NCI-H1105 treated with DMSO at 0.1 percent for 48 hours (cell line): ENCODE data around the gene HADHB.

Source experiments
- DNase-seq: peaks from one replicate; lab custom pipeline; 2025; lab: John Stamatoyannopoulos, UW

HADHB gene

DNA sequence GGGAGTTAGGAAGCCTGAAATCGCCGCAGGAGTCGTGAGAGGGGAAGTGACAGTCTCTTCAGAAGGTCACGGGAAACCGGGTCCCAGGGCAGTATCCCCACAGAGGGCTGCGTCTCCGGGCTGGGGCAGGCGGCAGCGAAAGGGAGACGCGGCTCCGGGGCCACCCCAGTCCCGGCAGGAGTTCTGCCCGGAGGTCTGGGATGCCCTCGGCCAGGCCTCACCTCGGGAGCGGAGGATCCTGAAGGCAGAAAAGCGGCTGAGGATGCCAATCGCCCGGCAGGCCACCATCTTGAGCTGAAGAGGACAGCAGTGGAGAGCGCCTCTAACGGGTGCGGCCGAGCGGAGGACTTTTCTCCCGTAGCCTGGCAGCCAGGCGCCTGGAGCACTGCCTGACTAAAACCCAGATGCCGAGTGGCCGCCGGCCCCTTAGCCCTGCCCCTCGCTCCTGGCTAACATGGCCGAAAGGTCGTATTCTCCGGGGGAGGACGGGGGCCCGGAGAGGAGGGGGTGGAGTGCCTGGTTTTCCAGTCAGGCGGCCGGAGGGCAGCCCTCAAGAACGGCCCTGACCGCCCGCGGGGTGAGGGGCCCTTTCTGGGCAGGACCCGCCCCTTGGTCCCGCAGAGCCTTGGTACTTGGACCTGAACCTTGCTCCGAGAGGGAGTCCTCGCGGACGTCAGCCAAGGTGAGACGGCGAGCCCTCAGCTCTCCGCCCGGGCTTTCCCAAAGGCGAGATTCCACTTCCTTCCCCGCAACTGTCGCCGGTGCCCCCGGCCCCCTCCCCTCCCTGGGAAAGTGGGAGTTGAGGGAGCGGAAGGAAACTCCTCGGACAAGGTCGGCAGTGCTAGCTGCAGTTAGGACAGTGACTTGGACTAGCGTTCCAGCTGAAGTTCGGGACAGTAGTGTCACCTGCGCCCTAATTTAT is at the start of gene HADHB, which contains the start of gene HADHA:
TSS of gene HADHB (plus strand) at position 631 of the 922 bp plus-strand sequence. CDS start 9,316 bp downstream, outside the sequence.
TSS of gene HADHA (minus strand) at position 324 of the 922 bp plus-strand sequence. CDS start at position 288, 36 bp downstream.
- DNase-seq: peak; percentile 89

- no peak for DNase-seq
Observed at GRCh38 chr2:26195040-26195984, 49.4 kb upstream of the HADHB start.

DNA sequence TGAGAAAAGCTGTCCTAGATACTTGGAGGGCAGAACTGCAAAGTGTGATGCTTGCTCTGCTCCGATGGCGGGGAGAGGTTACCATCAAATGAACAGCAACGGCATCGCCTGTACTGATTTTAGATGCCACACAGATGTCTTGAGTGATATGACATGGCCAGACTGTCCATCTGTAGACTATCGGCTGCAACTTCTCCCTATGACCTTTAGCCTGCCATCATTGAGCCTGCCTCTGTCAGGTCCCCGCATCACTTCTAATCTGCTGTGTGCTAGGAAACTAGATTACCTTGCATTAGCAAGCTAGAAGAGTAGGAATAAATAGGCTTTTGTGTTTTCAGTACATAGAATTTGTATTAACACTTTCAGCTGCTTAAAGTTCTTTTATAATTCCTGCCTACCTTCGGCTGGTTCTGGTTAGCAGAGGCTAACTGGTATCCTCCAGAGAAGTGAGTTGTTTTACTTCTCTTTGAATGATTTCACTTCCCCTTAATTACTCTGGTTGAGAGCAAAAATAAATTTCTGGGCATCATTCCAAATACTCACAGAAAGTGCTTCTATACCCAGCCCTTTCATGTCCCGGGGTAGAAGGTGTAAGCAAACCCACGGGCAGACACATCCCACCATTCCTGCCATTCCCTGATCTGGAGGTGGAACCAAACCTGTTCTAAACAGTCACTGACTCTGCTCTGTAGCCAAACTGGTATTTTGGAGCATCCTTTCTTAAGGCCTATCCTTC is 47.9 kb upstream of the HADHB start:
- peak; percentile 73 for DNase-seq

GRCh38 chr2:26197516-26197915 is 47.2 kb upstream of the HADHB start:
- no peak for DNase-seq

- no peak for DNase-seq
Observed at GRCh38 chr2:26202981-26203490, 41.7 kb upstream of the HADHB start.

DNA sequence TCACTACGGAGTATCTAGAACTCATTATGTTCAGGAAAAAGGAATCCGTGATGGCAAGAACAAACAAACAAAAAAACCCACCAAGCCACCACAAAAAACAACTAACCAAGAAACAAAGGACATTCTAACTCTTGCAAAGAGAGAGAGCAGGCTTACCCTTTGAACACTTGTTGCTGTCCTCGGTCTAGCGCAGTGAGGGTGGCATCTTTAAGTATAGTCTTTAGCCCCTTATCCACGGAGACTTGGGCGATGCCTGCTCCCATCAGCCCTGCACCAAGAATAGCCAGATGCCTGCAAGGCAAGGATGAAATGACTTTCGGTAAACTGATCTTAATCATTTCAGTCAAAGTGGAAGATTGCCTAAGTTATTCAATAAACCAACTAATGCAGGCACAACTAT is 40.8 kb upstream of the HADHB start:
- DNase-seq: no peak

DNA sequence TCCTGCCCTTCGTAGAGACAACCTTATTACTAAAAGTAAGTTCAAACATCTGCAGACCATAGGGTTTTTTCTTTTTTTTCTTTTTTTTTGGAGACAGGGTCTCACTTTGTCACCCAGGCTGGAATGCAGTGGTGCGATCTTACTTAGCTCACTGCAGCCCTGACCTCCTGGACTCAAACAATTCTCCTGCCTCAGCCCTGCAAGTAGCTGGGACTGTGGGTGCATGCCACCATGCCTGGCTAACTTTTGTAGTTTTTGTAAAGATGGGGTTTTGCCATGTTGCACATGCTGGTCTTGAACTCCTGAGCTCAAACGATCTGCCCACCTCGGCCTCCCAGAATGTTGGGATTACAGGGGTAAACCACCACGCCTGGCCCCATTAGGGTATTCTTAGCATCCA is 32.7 kb upstream of the HADHB start:
- DNase-seq: no peak

GRCh38 chr2:26214759-26215158 is 30.0 kb upstream of the HADHB start:
- no peak for DNase-seq

GRCh38 chr2:26215833-26216232 is 28.9 kb upstream of the HADHB start:
- no peak for DNase-seq

DNA sequence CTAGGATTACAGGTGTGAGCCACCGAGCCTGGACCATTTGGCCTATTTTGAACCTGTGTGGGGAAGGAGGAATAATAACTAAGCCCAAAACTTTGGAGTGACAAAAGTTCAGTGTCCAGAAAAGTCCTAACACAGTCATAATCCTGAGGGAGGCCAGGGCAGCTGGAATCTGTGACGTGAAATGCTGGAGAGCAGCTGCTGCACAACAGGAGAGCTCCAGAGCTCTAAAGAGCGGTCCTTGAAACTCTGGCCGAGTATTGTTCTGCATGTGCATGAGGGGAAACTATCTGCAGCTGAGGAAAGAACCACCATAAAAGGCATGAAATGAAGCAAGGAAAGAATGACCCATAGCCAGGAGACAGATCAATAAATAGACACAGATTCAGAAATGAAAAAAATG is 28.2 kb upstream of the HADHB start:
- DNase-seq: no peak

- DNase-seq: no peak
Observed at GRCh38 chr2:26217720-26218119, 27.0 kb upstream of the HADHB start.

GRCh38 chr2:26223018-26223417 is 21.7 kb upstream of the HADHB start:
- no peak for DNase-seq

- DNase-seq: no peak
Observed at GRCh38 chr2:26224095-26224494, 20.6 kb upstream of the HADHB start.

- no peak for DNase-seq
Observed at GRCh38 chr2:26229595-26229994, 15.1 kb upstream of the HADHB start.

DNA sequence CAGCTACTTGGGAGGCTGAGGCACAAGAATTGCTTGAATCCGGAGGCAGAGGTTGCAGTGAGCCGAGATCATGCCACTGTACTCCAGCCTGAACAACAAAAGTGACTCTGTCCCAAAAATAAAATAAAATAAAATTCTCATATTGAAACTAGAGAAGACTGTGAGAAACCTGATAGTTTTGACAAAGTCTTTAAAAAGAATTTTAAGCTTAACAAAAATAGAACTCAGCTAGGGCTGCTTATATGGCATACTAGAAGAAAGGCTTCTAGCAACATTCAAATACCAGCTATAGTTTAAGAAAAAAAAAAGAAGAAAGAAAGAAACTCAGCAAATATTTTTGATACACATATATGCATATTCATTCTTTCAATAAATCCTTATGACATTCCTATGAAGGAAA is 13.9 kb upstream of the HADHB start:
- DNase-seq: no peak

- DNase-seq: no peak
Observed at GRCh38 chr2:26235089-26235488, 9.7 kb upstream of the HADHB start.

DNA sequence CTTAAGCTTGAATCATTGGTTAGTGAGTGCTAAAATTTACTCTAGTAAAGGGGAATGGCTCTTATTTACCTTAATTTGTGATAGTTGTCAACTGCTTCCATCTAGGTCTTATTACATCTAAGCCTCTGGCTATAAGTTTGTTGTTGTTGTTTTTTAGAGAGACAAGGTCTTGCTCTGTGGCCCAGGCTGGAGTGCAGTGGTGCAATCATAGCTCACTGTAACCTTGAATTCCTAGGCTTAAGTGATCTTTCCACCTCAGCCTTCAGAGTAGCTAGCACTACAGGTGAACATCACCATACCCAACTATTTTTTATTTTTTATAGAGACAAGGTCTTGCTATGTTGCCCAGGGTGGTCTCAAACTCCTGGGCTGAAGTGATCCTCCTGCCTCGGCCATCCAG is 6.9 kb upstream of the HADHB start:
- DNase-seq: no peak

DNA sequence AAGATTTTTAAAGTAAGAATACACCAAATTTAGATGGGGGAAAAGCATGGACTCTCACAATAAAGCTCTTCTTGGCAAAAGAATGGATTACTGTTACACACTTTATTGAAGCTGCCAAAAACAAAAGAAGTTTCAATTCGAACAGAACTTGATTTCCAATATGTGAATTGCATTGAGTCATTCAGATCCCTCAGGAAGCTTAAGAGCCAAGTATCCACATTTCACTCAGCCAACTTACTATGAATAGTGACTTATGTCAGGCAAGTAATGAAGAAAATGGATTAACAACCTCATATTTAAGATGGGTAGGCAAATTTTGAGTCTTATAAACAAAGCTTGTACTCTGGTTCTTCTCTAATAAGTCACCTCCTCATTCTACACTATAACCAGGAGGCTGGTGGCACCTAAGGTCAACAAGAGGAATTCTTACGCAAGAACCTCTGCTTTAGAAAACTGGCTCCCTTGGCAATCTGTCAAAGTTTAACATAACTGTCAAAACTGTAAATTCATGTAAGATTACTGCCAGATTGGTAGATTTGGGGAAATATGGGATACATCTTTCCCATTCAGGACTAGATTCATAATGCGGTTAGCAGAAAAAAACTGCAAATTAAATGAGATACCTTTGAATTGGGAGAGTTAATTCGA is 6.3 kb upstream of the HADHB start:
- DNase-seq: no peak

DNA sequence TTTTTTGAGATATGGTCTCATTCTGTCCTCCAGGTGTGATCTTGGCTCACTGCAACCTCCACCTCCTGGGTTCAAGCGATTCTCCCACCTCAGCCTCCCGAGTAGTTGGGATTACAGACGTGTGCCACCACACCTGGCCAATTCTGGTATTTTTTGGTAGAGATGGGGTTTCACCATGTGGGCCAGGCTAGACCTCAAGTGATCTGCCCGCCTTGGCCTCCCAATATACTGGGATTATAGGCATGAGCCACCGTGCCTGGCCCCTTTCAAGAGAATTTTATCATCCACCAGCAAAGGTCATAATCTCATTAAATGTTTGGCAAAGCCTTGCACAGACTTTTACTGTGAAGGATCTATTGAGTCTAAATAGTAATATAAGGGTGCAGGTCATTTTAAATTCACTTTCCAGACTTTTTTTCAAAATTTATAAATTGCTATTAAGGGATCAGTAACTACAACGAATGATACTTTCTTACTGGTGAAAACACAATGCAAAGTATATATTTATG is 2.8 kb upstream of the HADHB start:
- no peak for DNase-seq

GRCh38 chr2:26243470-26244308 is 1.1 kb upstream of the HADHB start:
- peak; percentile 19 for DNase-seq
